Duodenal mucosa (tissue), 2 donors: ENCODE results near the gene ZNF592.
A peak's percentile ranks its signal among the peaks of the same experiment; 100 is the strongest.

ENCODE experiments used
- H3K27ac ChIP-seq: one replicate; pipeline ENCODE4 v1.7.0; 2013; ENCODE audit warnings: low read depth, low read length
- H3K27me3 ChIP-seq, 2 donors: one replicate each; pipeline ENCODE4 v1.7.0; 2013; ENCODE audit warnings: low read length in 2 of 2, control low read depth in 1 of 2; ENCODE audit not compliant: insufficient read depth in 2 of 2, control insufficient read depth in 1 of 2
- H3K36me3 ChIP-seq, 2 donors: one replicate each; pipeline ENCODE4 v1.7.0; 2013; ENCODE audit warnings: low read length in 2 of 2, control low read depth in 1 of 2; ENCODE audit not compliant: insufficient read depth in 2 of 2, control insufficient read depth in 1 of 2
- H3K4me1 ChIP-seq, 2 donors: one replicate each; pipeline ENCODE4 v1.7.0; 2013; ENCODE audit warnings: low read length in 2 of 2, control low read depth in 1 of 2; ENCODE audit not compliant: insufficient read depth in 2 of 2, control insufficient read depth in 1 of 2
- H3K4me3 ChIP-seq, 2 donors: one replicate each; pipeline ENCODE4 v1.7.0; 2013; ENCODE audit warnings: low read length in 2 of 2, low read depth in 1 of 2
- H3K9ac ChIP-seq, 2 donors: one replicate each; pipeline ENCODE4 v1.7.0; 2013; ENCODE audit warnings: low read length in 2 of 2, low read depth in 1 of 2
- H3K9me3 ChIP-seq, 2 donors: one replicate each; pipeline ENCODE4 v1.7.0; 2013; ENCODE audit warnings: low read length in 2 of 2, control low read depth in 1 of 2; ENCODE audit not compliant: control insufficient read depth in 1 of 2

The ZNF592 gene

DNA sequence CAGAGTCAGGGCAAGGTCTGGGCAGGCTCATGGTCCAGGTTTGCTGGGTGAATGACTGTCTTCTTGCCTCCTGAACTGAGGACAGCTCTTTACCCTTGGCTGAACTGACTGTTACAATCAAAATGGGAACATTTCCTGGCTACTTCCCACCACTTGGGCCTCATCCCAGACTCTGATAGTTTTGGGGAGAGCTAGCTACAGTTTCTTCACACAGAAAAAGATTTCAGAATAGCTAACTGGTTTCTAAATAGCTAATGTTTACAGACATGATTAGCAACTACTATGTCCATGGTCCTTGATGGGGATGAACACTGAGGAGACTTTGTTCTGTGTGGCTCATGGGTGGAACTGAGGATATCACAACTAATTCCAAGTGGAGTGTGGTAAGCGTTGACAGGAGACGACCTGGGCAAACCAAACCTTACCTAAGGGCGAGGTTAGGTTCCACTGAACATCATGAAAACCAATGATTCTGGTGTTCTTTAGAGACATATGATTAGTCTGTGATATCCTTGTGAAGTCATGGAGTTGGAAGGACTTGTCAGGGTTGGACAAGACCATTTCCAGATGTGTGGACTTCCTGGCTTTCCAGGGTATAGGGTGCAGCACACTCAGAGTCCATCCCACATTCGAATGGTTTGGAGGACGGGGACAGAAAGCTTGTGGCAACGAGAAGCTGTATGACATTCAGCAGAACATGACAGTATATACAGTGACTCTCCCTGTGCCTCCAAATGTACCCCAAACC, 76.0 kb downstream of the ZNF592 start:
- H3K4me1 ChIP-seq: peaks cover 0 to 10% of the 10 kb centered on the region in 2 donors
- H3K27me3 ChIP-seq: no peaks in the 10 kb centered on the region
- no peak overlapping the region for H3K9ac ChIP-seq
- H3K36me3 ChIP-seq: no peaks in the 10 kb centered on the region
- H3K9me3 ChIP-seq: no peaks in the 10 kb centered on the region
- no peak overlapping the region for H3K27ac ChIP-seq
- H3K4me3 ChIP-seq: no peak overlapping the region

DNA sequence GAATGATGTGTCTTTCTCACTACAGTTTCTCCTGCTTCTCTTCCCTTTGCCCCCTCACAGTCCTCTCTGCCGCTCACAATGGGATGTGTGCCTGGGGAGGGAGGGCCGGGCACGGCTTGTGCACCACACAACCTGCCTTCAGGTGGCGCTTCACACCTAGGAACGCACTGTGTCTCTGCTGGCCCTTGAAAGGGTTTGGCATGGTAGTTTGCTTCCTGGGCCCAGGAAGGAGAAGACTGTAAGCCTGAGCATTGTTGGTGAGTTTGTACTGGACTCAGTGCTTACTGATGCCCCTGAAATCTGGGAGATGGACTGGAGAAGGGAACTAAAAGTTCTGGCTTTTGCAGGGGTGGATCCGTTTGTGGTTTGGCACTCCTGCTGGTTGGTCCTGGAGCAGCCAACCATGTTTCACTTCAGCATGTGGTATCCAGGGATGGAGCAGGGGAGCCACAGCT, 78.0 kb downstream of the ZNF592 start:
- peaks cover 0 to 10% of the 10 kb centered on the region in 2 donors for H3K4me1 ChIP-seq
- no peaks in the 10 kb centered on the region for H3K9me3 ChIP-seq
- H3K36me3 ChIP-seq: no peaks in the 10 kb centered on the region
- no peak overlapping the region for H3K4me3 ChIP-seq
- peak overlapping the region in 1 of 2 donors; percentile 14 for H3K9ac ChIP-seq
- H3K27me3 ChIP-seq: no peaks in the 10 kb centered on the region
- no peak overlapping the region for H3K27ac ChIP-seq

DNA sequence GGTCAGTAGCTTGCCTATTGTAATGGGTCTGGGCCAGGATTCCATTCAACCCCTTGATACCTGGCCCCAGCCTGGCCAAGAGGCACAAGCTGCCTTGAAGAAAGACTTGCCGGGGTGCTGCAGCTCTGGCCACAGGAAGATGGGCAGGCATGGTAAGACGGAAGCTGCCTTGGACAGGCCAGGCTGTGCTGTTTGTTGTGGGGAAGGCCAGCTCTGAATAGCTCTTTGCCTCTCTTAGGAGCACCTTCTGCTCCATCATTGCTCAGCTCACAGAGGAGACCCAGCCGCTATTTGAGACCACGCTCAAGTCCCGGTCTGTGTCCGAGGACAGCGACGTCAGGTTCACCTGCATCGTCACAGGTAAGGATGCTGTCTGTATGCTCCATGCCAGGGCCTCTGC, 78.9 kb downstream of the ZNF592 start:
- Histone ChIP-seq H3K4me1 (peaks cover 0 to 10% of the 10 kb centered on the region in 2 donors), H3K27me3 (no peaks in the 10 kb centered on the region), H3K36me3 (no peaks in the 10 kb centered on the region), H3K9me3 (no peaks in the 10 kb centered on the region), H3K4me3 (no peak overlapping the region), H3K9ac (no peak overlapping the region), H3K27ac (no peak overlapping the region)

DNA sequence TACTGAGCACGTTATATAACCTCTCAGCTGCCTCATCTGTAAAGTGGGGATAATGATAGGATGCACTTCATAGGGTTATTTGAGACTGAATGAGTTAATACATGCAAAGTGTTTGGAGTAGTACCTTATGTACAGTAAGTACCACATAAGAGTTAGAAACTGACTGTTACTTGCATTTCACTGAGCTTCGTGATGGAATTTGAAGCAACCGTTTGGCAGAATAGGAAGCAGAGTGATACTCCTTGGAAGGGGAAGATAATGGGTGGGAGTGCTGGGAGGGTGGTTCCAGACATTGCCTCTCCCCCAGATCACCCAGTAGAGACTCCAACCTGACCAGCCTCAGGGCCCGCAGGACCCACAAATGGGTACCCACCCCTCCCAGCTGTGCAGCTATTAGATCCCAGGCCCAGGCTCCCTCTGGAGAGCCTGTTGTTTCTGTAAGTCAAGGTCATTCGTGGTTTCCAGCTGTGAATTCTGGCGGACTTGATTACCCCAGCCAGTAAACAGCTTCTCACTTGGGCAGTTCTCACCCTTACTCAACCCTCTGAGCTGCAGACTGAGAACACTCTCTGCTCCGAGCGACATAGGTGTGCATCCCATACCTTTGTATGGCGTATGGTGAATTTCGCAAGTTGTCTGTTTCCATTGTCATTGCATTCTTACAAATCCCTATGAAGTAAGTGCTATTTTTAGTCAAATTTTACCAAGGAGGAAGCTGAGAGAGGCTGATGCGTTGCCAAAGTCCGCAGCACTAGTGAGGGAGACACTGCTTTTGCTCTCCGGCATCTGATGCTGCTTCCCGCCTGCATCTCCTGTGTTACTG, 79.9 kb downstream of the ZNF592 start:
- Histone ChIP-seq H3K9me3 (no peaks in the 10 kb centered on the region), H3K4me1 (peaks cover 0 to 4% of the 10 kb centered on the region in 2 donors), H3K36me3 (no peaks in the 10 kb centered on the region), H3K27me3 (no peaks in the 10 kb centered on the region), H3K27ac (no peak overlapping the region), H3K4me3 (no peak overlapping the region), H3K9ac (no peak overlapping the region)

DNA sequence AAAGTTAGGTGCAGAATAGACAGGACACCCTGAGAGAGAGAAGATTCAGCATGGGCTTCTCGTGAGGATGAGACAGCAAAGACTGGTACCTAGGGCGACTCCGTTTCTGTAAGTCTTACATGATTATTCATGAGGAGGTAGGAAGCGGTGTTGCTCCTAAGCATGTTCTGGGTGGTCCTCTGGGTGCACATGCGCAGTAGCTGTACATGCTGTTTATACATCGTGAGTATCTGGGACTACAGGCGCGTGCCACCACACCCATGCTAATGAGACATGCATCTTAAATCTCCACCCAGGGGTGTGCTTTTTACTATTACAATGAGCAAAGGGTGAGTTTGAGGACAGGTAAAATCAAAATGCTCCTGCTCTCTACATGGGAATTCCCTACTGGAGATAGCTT, 81.0 kb downstream of the ZNF592 start:
- H3K27ac ChIP-seq: no peak overlapping the region
- no peak overlapping the region for H3K9ac ChIP-seq
- no peaks in the 10 kb centered on the region for H3K36me3 ChIP-seq
- H3K4me3 ChIP-seq: no peak overlapping the region
- no peaks in the 10 kb centered on the region for H3K4me1 ChIP-seq
- no peaks in the 10 kb centered on the region for H3K27me3 ChIP-seq
- no peaks in the 10 kb centered on the region for H3K9me3 ChIP-seq

DNA sequence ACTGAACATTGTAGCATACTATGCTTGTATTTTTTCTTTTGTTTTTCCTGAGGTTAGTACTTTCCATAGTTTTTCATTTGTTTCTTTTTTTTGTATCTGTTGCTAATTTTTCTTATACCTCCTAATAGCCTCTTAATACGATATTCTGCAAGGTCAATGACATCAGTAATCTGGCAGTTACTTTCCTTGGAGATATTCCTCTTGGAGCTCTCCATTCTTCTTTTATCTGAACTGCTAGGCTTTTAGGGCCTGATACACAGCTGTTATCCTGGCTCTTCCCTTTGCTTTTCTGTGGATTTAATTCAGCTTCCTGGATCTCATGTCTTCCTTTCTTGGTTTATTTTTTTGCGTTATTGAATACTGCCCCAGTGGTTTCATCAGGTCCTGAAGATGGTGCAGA, 81.6 kb downstream of the ZNF592 start:
- H3K9me3 ChIP-seq: no peaks in the 10 kb centered on the region
- no peaks in the 10 kb centered on the region for H3K27me3 ChIP-seq
- peaks cover 0 to 1% of the 10 kb centered on the region in 2 donors for H3K4me1 ChIP-seq
- no peak overlapping the region for H3K27ac ChIP-seq
- no peak overlapping the region for H3K4me3 ChIP-seq
- H3K9ac ChIP-seq: no peak overlapping the region
- no peaks in the 10 kb centered on the region for H3K36me3 ChIP-seq

DNA sequence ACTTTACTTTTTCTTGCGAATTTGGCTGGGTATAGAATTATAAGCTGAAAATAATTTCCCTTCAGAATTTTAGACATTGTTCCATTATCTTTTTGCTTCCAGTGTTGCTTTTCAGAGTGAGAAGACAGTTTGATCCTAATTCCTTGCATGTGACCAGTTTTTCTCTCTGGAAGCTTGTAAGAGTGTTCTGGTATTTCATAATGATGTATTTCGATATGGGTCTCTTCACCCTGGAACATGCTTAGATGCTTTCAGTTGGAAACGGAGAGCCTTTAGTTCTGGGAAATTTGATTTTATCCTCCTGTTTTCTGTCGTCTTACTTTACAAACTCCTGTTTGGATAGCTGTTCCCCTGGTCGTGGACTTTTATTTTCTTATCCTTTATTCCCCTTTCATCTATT, 82.6 kb downstream of the ZNF592 start:
- Histone ChIP-seq H3K4me1 (peaks cover 0 to 3% of the 10 kb centered on the region in 2 donors), H3K27ac (no peak overlapping the region), H3K9ac (no peak overlapping the region), H3K9me3 (no peaks in the 10 kb centered on the region), H3K36me3 (no peaks in the 10 kb centered on the region), H3K27me3 (no peaks in the 10 kb centered on the region), H3K4me3 (no peak overlapping the region)

DNA sequence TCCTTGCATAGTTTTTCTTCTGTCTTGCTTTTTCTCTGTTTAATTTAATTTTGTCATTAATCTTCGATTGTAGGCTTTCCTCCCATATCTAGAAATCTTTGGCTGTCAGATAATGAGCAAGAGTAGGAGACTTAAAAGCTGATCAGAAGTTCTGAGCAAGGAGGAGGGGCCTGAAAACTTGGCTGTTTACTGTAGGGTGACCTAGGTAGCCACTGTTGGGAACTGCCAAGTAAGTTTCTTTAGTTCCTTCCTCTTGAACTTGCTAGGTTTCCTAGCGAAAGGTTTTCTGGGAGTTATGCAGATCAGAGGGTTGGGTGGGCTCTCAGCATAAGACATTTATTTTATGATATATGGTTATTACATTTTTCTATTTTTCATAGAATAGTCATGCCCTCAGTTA, 83.2 kb downstream of the ZNF592 start:
- H3K9ac ChIP-seq: no peak overlapping the region
- H3K36me3 ChIP-seq: no peaks in the 10 kb centered on the region
- H3K4me1 ChIP-seq: peaks cover 0 to 3% of the 10 kb centered on the region in 2 donors
- no peaks in the 10 kb centered on the region for H3K9me3 ChIP-seq
- no peak overlapping the region for H3K4me3 ChIP-seq
- H3K27ac ChIP-seq: no peak overlapping the region
- H3K27me3 ChIP-seq: no peaks in the 10 kb centered on the region

DNA sequence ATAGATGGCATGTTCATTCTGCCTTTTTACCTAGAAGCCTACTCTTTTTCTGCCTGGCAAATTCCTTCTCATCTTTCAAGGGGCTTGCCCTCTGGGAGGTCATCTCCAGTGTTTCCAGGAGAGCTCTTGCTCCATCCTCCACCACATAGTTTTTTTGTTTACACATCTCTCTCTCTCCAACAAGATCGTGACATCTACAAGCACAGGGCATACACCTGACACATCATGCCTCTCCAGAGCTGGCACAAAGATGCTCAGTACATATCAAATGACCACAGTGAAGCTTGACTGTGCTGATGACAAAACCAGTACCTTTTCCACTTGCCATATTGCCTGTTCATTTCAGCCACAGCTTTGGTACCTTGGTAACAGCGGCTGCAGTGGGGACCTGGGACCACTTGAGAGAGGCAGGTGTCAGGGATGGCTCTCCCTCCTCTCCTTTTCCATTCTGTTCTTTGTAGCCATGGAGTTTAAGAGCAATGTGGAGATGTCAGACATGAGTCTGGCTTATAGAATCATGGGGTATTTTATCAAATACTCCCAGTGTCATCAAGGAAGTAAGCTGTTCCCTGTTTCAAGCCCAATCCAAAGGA, 84.2 kb downstream of the ZNF592 start:
- Histone ChIP-seq H3K36me3 (no peaks in the 10 kb centered on the region), H3K9ac (no peak overlapping the region), H3K4me3 (no peak overlapping the region), H3K27ac (no peak overlapping the region), H3K4me1 (peaks cover 0 to 3% of the 10 kb centered on the region in 2 donors), H3K27me3 (no peaks in the 10 kb centered on the region), H3K9me3 (no peaks in the 10 kb centered on the region)
